ENCODE measurements around the gene LRCH1.

Gene LRCH1

GRCh38 chr13:46522748-46523030 lies 30.3 kb upstream of the LRCH1 start:
- no peaks in the 10 kb centered on the region for H3K79me1 ChIP-seq (replicated peaks; ENCODE audit: low read length, poor library complexity, severe bottlenecking)
- H3K4me3 ChIP-seq (ENCODE audit: insufficient read depth in 1 of 2, low read depth in 1 of 2, low read length in 2 of 2), result no peak overlapping the region
- H3K4me1 ChIP-seq (ENCODE audit: control insufficient read depth, insufficient read depth, low read depth, low read length), result peaks cover 4% of the 10 kb centered on the region
- no peak overlapping the region for H3K18ac ChIP-seq (ENCODE audit: low read depth in 1 of 2, low read length in 2 of 2)
- no peak overlapping the region for H2BK15ac ChIP-seq (ENCODE audit: low read depth, poor library complexity, severe bottlenecking)
- H3K27me3 ChIP-seq (ENCODE audit: control insufficient read depth in 1 of 2, insufficient read depth in 1 of 2, low read length in 2 of 2), result peaks cover 0 to 8% of the 10 kb centered on the region in 2 experiments
- H3K14ac ChIP-seq (ENCODE audit: low read length in 2 of 2), result no peak overlapping the region
- no peak overlapping the region for H3K4ac ChIP-seq (ENCODE audit: low read depth in 1 of 2, low read length in 2 of 2)
- no peak overlapping the region for H4K91ac ChIP-seq (ENCODE audit: low read length)
- no peaks in the 10 kb centered on the region for H3K9me3 ChIP-seq (ENCODE audit: control insufficient read depth, low read length)
- H3K9ac ChIP-seq (ENCODE audit: low read length), result peak overlapping the region; percentile 1
- H2AK5ac ChIP-seq (ENCODE audit: low read length, severe bottlenecking), result no peak overlapping the region
- no peak for DNase-seq
- H3K36me3 ChIP-seq (ENCODE audit: control insufficient read depth in 1 of 2, insufficient read depth in 2 of 2, low read depth in 1 of 2, low read length in 2 of 2), result no peaks in the 10 kb centered on the region
- H2AFZ ChIP-seq (ENCODE audit: low read depth, low read length), result no peak overlapping the region
- H3K4me2 ChIP-seq (ENCODE audit: low read length, poor library complexity, severe bottlenecking), result no peak overlapping the region
- no peak overlapping the region for H2BK12ac ChIP-seq (ENCODE audit: low read length in 2 of 2)
- no peak overlapping the region for H3K23ac ChIP-seq (ENCODE audit: low read length in 2 of 2)
- no peak overlapping the region for H3K27ac ChIP-seq (ENCODE audit: low read length, poor library complexity, severe bottlenecking)
- H2BK120ac ChIP-seq (ENCODE audit: low read depth, low read length), result no peak overlapping the region
- no peak overlapping the region for H4K8ac ChIP-seq (ENCODE audit: low read length)
- H2BK5ac ChIP-seq (ENCODE audit: low read depth, low read length, poor library complexity, severe bottlenecking), result no peak overlapping the region

GRCh38 chr13:46523972-46524752 lies 28.8 kb upstream of the LRCH1 start:
- Histone ChIP-seq H4K8ac (ENCODE audit: low read length) (peak overlapping the region; percentile 73), H3K4me2 (ENCODE audit: low read length, poor library complexity, severe bottlenecking) (no peak overlapping the region), H3K27me3 (ENCODE audit: control insufficient read depth in 1 of 2, insufficient read depth in 1 of 2, low read length in 2 of 2) (peaks cover 0 to 5% of the 10 kb centered on the region in 2 experiments)

GRCh38 chr13:46526100-46526735 lies 26.8 kb upstream of the LRCH1 start:
- Histone ChIP-seq H3K9ac (ENCODE audit: low read length) (no peak overlapping the region), H3K4me2 (ENCODE audit: low read length, poor library complexity, severe bottlenecking) (no peak overlapping the region), H3K36me3 (ENCODE audit: control insufficient read depth in 1 of 2, insufficient read depth in 2 of 2, low read depth in 1 of 2, low read length in 2 of 2) (no peaks in the 10 kb centered on the region), H3K27ac (ENCODE audit: low read length, poor library complexity, severe bottlenecking) (no peak overlapping the region), H3K4me1 (ENCODE audit: control insufficient read depth, insufficient read depth, low read depth, low read length) (peaks cover 4% of the 10 kb centered on the region), H2BK12ac (ENCODE audit: low read length in 2 of 2) (no peak overlapping the region), H3K9me3 (ENCODE audit: control insufficient read depth, low read length) (no peaks in the 10 kb centered on the region), H3K14ac (ENCODE audit: low read length in 2 of 2) (no peak overlapping the region), H3K4me3 (ENCODE audit: insufficient read depth in 1 of 2, low read depth in 1 of 2, low read length in 2 of 2) (no peak overlapping the region), H4K8ac (ENCODE audit: low read length) (no peak overlapping the region), H3K79me1 (replicated peaks; ENCODE audit: low read length, poor library complexity, severe bottlenecking) (no peaks in the 10 kb centered on the region), H3K23ac (ENCODE audit: low read length in 2 of 2) (no peak overlapping the region), H2BK120ac (ENCODE audit: low read depth, low read length) (no peak overlapping the region), H2AFZ (ENCODE audit: low read depth, low read length) (no peak overlapping the region), H2BK5ac (ENCODE audit: low read depth, low read length, poor library complexity, severe bottlenecking) (no peak overlapping the region), H4K91ac (ENCODE audit: low read length) (no peak overlapping the region), H3K27me3 (ENCODE audit: control insufficient read depth in 1 of 2, insufficient read depth in 1 of 2, low read length in 2 of 2) (no peaks in the 10 kb centered on the region), H3K18ac (ENCODE audit: low read depth in 1 of 2, low read length in 2 of 2) (no peak overlapping the region), H2BK15ac (ENCODE audit: low read depth, poor library complexity, severe bottlenecking) (no peak overlapping the region), H2AK5ac (ENCODE audit: low read length, severe bottlenecking) (no peak overlapping the region), H3K4ac (ENCODE audit: low read depth in 1 of 2, low read length in 2 of 2) (no peak overlapping the region)
- WGBS, result 82% methylated on average over 6 of the region's 7 CpGs
- DNase-seq, result no peak

More at GRCh38 chr13:46523972-46524752, 28.8 kb upstream of the LRCH1 start:
- no peaks in the 10 kb centered on the region for H3K79me1 ChIP-seq (replicated peaks; ENCODE audit: low read length, poor library complexity, severe bottlenecking)
- DNase-seq, result no peak
- no peak overlapping the region for H2BK120ac ChIP-seq (ENCODE audit: low read depth, low read length)
- WGBS, result no CpG with 5 or more reads among the region's 2 CpGs
- no peak overlapping the region for H2BK15ac ChIP-seq (ENCODE audit: low read depth, poor library complexity, severe bottlenecking)
- H4K91ac ChIP-seq (ENCODE audit: low read length), result no peak overlapping the region
- H3K18ac ChIP-seq (ENCODE audit: low read depth in 1 of 2, low read length in 2 of 2), result no peak overlapping the region
- H3K4me1 ChIP-seq (ENCODE audit: control insufficient read depth, insufficient read depth, low read depth, low read length), result peaks cover 4% of the 10 kb centered on the region
- H3K36me3 ChIP-seq (ENCODE audit: control insufficient read depth in 1 of 2, insufficient read depth in 2 of 2, low read depth in 1 of 2, low read length in 2 of 2), result no peaks in the 10 kb centered on the region
- H3K9me3 ChIP-seq (ENCODE audit: control insufficient read depth, low read length), result no peaks in the 10 kb centered on the region
- H3K23ac ChIP-seq (ENCODE audit: low read length in 2 of 2), result no peak overlapping the region
- H2AFZ ChIP-seq (ENCODE audit: low read depth, low read length), result no peak overlapping the region
- no peak overlapping the region for H2BK5ac ChIP-seq (ENCODE audit: low read depth, low read length, poor library complexity, severe bottlenecking)
- peak overlapping the region in 1 of 2 experiments; percentile 0 for H3K14ac ChIP-seq (ENCODE audit: low read length in 2 of 2)
- no peak overlapping the region for H3K4me3 ChIP-seq (ENCODE audit: insufficient read depth in 1 of 2, low read depth in 1 of 2, low read length in 2 of 2)
- no peak overlapping the region for H2BK12ac ChIP-seq (ENCODE audit: low read length in 2 of 2)
- H3K4ac ChIP-seq (ENCODE audit: low read depth in 1 of 2, low read length in 2 of 2), result no peak overlapping the region
- no peak overlapping the region for H3K27ac ChIP-seq (ENCODE audit: low read length, poor library complexity, severe bottlenecking)
- H2AK5ac ChIP-seq (ENCODE audit: low read length, severe bottlenecking), result no peak overlapping the region
- H3K9ac ChIP-seq (ENCODE audit: low read length), result peak overlapping the region; percentile 26

GRCh38 chr13:46526740-46527139 lies 26.2 kb upstream of the LRCH1 start:
- Histone ChIP-seq H3K18ac (ENCODE audit: low read depth in 1 of 2, low read length in 2 of 2) (no peak overlapping the region), H4K8ac (ENCODE audit: low read length) (no peak overlapping the region), H3K27me3 (ENCODE audit: control insufficient read depth in 1 of 2, insufficient read depth in 1 of 2, low read length in 2 of 2) (no peaks in the 10 kb centered on the region), H3K4ac (ENCODE audit: low read depth in 1 of 2, low read length in 2 of 2) (no peak overlapping the region), H2BK12ac (ENCODE audit: low read length in 2 of 2) (no peak overlapping the region), H2AFZ (ENCODE audit: low read depth, low read length) (no peak overlapping the region), H3K36me3 (ENCODE audit: control insufficient read depth in 1 of 2, insufficient read depth in 2 of 2, low read depth in 1 of 2, low read length in 2 of 2) (no peaks in the 10 kb centered on the region), H3K9me3 (ENCODE audit: control insufficient read depth, low read length) (no peaks in the 10 kb centered on the region), H3K14ac (ENCODE audit: low read length in 2 of 2) (no peak overlapping the region), H3K79me1 (replicated peaks; ENCODE audit: low read length, poor library complexity, severe bottlenecking) (no peaks in the 10 kb centered on the region), H3K4me2 (ENCODE audit: low read length, poor library complexity, severe bottlenecking) (no peak overlapping the region), H4K91ac (ENCODE audit: low read length) (no peak overlapping the region), H3K9ac (ENCODE audit: low read length) (no peak overlapping the region), H3K27ac (ENCODE audit: low read length, poor library complexity, severe bottlenecking) (no peak overlapping the region), H3K23ac (ENCODE audit: low read length in 2 of 2) (no peak overlapping the region), H2BK5ac (ENCODE audit: low read depth, low read length, poor library complexity, severe bottlenecking) (no peak overlapping the region), H3K4me1 (ENCODE audit: control insufficient read depth, insufficient read depth, low read depth, low read length) (peaks cover 4% of the 10 kb centered on the region), H2AK5ac (ENCODE audit: low read length, severe bottlenecking) (no peak overlapping the region), H2BK15ac (ENCODE audit: low read depth, poor library complexity, severe bottlenecking) (no peak overlapping the region), H3K4me3 (ENCODE audit: insufficient read depth in 1 of 2, low read depth in 1 of 2, low read length in 2 of 2) (no peak overlapping the region), H2BK120ac (ENCODE audit: low read depth, low read length) (no peak overlapping the region)
- 80% methylated on average over 1 of the region's 3 CpGs for WGBS
- no peak for DNase-seq
